H9 (cell line): ENCODE measurements around the gene DDX27. TPM values are rescaled to one million over a fixed set of nuclear protein-coding genes. Genes with fewer than 3 reads are reported as not detected.

Source experiments
- DNase-seq: peaks from one replicate; pipeline ENCODE4 v3.0.0-alpha.2; 2017
- H2AFZ ChIP-seq: one replicate; pipeline ENCODE4 v1.6.1; 2013; ENCODE audit warnings: mild to moderate bottlenecking, low read length, control low read depth, moderate library complexity
- H2AK5ac ChIP-seq: 2 replicates; pipeline ENCODE4 v1.6.1; 2013; ENCODE audit warnings: low read length, control low read depth, mixed read lengths; ENCODE audit not compliant: insufficient read length
- H2BK120ac ChIP-seq: one replicate; pipeline ENCODE4 v1.6.1; 2013; ENCODE audit warnings: low read depth, mild to moderate bottlenecking, low read length, control low read depth, inconsistent platforms; ENCODE audit not compliant: poor library complexity, severe bottlenecking
- H2BK12ac ChIP-seq: 2 replicates; pipeline ENCODE4 v1.6.1; 2013; ENCODE audit warnings: low read length, control low read depth, mixed read lengths, low read depth; ENCODE audit not compliant: insufficient read length
- H2BK15ac ChIP-seq: 2 replicates; pipeline ENCODE4 v1.6.1; 2013; ENCODE audit warnings: low read depth, low read length, control low read depth
- H2BK20ac ChIP-seq: one replicate; pipeline ENCODE4 v1.6.1; 2013; ENCODE audit warnings: low read depth, mild to moderate bottlenecking, low read length, control low read depth, inconsistent platforms; ENCODE audit not compliant: poor library complexity, severe bottlenecking
- H2BK5ac ChIP-seq: 2 replicates; pipeline ENCODE4 v1.6.1; 2013; ENCODE audit warnings: low read length, control low read depth, mixed read lengths; ENCODE audit not compliant: insufficient read length
- H3K14ac ChIP-seq: 2 replicates; pipeline ENCODE4 v1.6.1; 2013; ENCODE audit warnings: low read length, control low read depth; ENCODE audit not compliant: insufficient read depth
- H3K18ac ChIP-seq: 2 replicates; pipeline ENCODE4 v1.6.1; 2013; ENCODE audit warnings: low read depth, mild to moderate bottlenecking, mixed read lengths, low read length, control low read depth; ENCODE audit not compliant: insufficient read length
- H3K23ac ChIP-seq: 2 replicates; pipeline ENCODE4 v1.6.1; 2013; ENCODE audit warnings: low read length, control low read depth, mixed read lengths, low read depth; ENCODE audit not compliant: insufficient read length
- H3K23me2 ChIP-seq: 2 replicates; pipeline ENCODE4 v1.6.1; 2013; ENCODE audit warnings: low read depth, mild to moderate bottlenecking, mixed read lengths, low read length, control low read depth; ENCODE audit not compliant: insufficient read length, poor library complexity, severe bottlenecking
- H3K27ac ChIP-seq: 2 replicates; pipeline ENCODE4 v1.5.1; 2013; ENCODE audit warnings: low read length, control low read depth, mixed read lengths, low read depth; ENCODE audit not compliant: insufficient read length
- H3K27me3 ChIP-seq: 2 replicates; pipeline ENCODE4 v1.6.1; 2013; ENCODE audit warnings: low read length, control low read depth, inconsistent platforms; ENCODE audit not compliant: insufficient read depth
- H3K4ac ChIP-seq: 2 replicates; pipeline ENCODE4 v1.6.1; 2013; ENCODE audit warnings: low read depth, mild to moderate bottlenecking, control low read depth, inconsistent platforms, low read length, moderate library complexity
- H3K4me1 ChIP-seq: 2 replicates; pipeline ENCODE4 v1.6.1; 2013; ENCODE audit warnings: low read length, control low read depth, inconsistent platforms; ENCODE audit not compliant: insufficient read depth
- H3K4me2 ChIP-seq: 2 replicates; pipeline ENCODE4 v1.6.1; 2013; ENCODE audit warnings: low read length, control low read depth, mixed read lengths; ENCODE audit not compliant: insufficient read length, insufficient read depth
- H3K56ac ChIP-seq: 2 replicates; pipeline ENCODE4 v1.6.1; 2013; ENCODE audit warnings: low read depth, mild to moderate bottlenecking, mixed read lengths, low read length, control low read depth; ENCODE audit not compliant: insufficient read length
- H3K79me1 ChIP-seq: 2 replicates; pipeline ENCODE4 v1.6.1; 2013; ENCODE audit warnings: low read depth, mild to moderate bottlenecking, moderate library complexity, low read length, control low read depth, inconsistent platforms; ENCODE audit not compliant: insufficient read depth, poor library complexity, severe bottlenecking
- H3K79me2 ChIP-seq: 2 replicates; pipeline ENCODE4 v1.6.1; 2013; ENCODE audit warnings: low read length, control low read depth, inconsistent platforms; ENCODE audit not compliant: insufficient read depth
- H3K9ac ChIP-seq: 2 replicates; pipeline ENCODE4 v1.6.1; 2013; ENCODE audit warnings: low read length, control low read depth, mixed read lengths; ENCODE audit not compliant: insufficient read length; ENCODE audit errors: extremely low read depth
- H3K9me3 ChIP-seq: one replicate; pipeline ENCODE4 v1.6.1; 2013; ENCODE audit warnings: low read depth, low read length, inconsistent platforms; ENCODE audit not compliant: control insufficient read depth
- H3T11ph ChIP-seq: one replicate; pipeline ENCODE4 v1.6.1; 2013; ENCODE audit warnings: mild to moderate bottlenecking, low read length, control low read depth, inconsistent platforms
- H4K20me1 ChIP-seq: one replicate; pipeline ENCODE4 v1.6.1; 2013; ENCODE audit not compliant: control insufficient read depth, insufficient read length, insufficient read depth
- H4K5ac ChIP-seq: 2 replicates; pipeline ENCODE4 v1.6.1; 2013; ENCODE audit warnings: low read depth, mild to moderate bottlenecking, mixed read lengths, low read length, control low read depth; ENCODE audit not compliant: insufficient read length
- H4K8ac ChIP-seq: replicated peaks from 2 replicates; pipeline ENCODE4 v1.6.1; 2013; ENCODE audit warnings: low read length, control low read depth, mixed read lengths, low read depth; ENCODE audit not compliant: insufficient read length
- H4K91ac ChIP-seq: 2 replicates; pipeline ENCODE4 v1.6.1; 2013; ENCODE audit warnings: low read depth, mild to moderate bottlenecking, moderate library complexity, mixed read lengths, low read length, control low read depth; ENCODE audit not compliant: insufficient read length
- H3K27ac Mint-ChIP-seq, 3 experiments: 2 replicates in 2 of 3; 3 replicates in 1 of 3; pipeline ENCODE4 v1.8.0; 2020 to 2021; ENCODE audit warnings: mixed read lengths in 3 of 3, mild to moderate bottlenecking in 1 of 3, moderate library complexity in 1 of 3
- H3K27me3 Mint-ChIP-seq: 2 replicates; pipeline ENCODE4 v1.8.0; 2021; ENCODE audit warnings: low read depth, mild to moderate bottlenecking, moderate library complexity, mixed read lengths
- H3K36me3 Mint-ChIP-seq, 3 experiments: 2 replicates in 2 of 3; 3 replicates in 1 of 3; pipeline ENCODE4 v1.8.0; 2020 to 2021; ENCODE audit warnings: low read depth in 3 of 3, mixed read lengths in 3 of 3; ENCODE audit not compliant: insufficient read depth in 1 of 3
- H3K4me1 Mint-ChIP-seq, 2 experiments: 2 replicates each; pipeline ENCODE4 v1.8.0; 2020; ENCODE audit warnings: mixed read lengths in 2 of 2
- H3K4me3 Mint-ChIP-seq, 2 experiments: 2 replicates in 1 of 2; 3 replicates in 1 of 2; pipeline ENCODE4 v1.8.0; 2020 to 2021; ENCODE audit warnings: mild to moderate bottlenecking in 2 of 2, mixed read lengths in 2 of 2, moderate library complexity in 1 of 2
- H3K9me3 Mint-ChIP-seq, 2 experiments: 2 replicates in 1 of 2; 3 replicates in 1 of 2; pipeline ENCODE4 v1.8.0; 2020; ENCODE audit warnings: mild to moderate bottlenecking in 2 of 2, mixed read lengths in 2 of 2, moderate library complexity in 1 of 2
- CTCF ChIP-seq: fragments of 200-600 bp; sonication (generic); conservative IDR thresholded peaks from 3 replicates; pipeline ENCODE4 v1.8.0; 2021; ENCODE audit warnings: antibody characterized with exemption, mild to moderate bottlenecking
- WGBS: extraction: QIAGEN DNeasy Blood & Tissue Kit; methylation state at CpG from one replicate; pipeline ENCODE4 v1.1.7; 2013; ENCODE audit warnings: missing lambda C conversion rate, low lambda C conversion rate, mixed read lengths; ENCODE audit not compliant: insufficient read length; ENCODE audit errors: extremely low coverage; 5-methylcytosine and 5-hydroxymethylcytosine counted together
- total RNA-seq: library from RNA; stranded (reverse); gene quantifications from 2 replicates; pipeline ENCODE4 v1.2.1, GENCODE V29; 2021

The DDX27 gene
- total RNA-seq, 1 experiment from 2014 or later, result 46.9 TPM

- no peaks in the 10 kb centered on the region for H3K79me2 ChIP-seq
- no peak overlapping the region for H3K4ac ChIP-seq
- H4K5ac ChIP-seq, result no peak overlapping the region
- H2BK12ac ChIP-seq, result no peak overlapping the region
- H3K23me2 ChIP-seq, result no peaks in the 10 kb centered on the region
- no peak overlapping the region for H4K8ac ChIP-seq
- no peak overlapping the region for H4K91ac ChIP-seq
- no peaks in the 10 kb centered on the region for H3K27me3 ChIP-seq
- no peak overlapping the region for H3K9ac ChIP-seq
- no peak overlapping the region for H2BK15ac ChIP-seq
- H3K4me2 ChIP-seq, result no peak overlapping the region
- H2AK5ac ChIP-seq, result no peak overlapping the region
- no peaks in the 10 kb centered on the region for H3K9me3 ChIP-seq
- H3K18ac ChIP-seq, result no peak overlapping the region
- no peak overlapping the region for H2BK120ac ChIP-seq
- H3K9me3 Mint-ChIP-seq, result no peaks in the 10 kb centered on the region
- H3K4me3 Mint-ChIP-seq, result no peak overlapping the region
- H3K4me1 ChIP-seq, result no peaks in the 10 kb centered on the region
- TF ChIP-seq CTCF, result no peak
- H4K20me1 ChIP-seq, result no peaks in the 10 kb centered on the region
- H3K27me3 Mint-ChIP-seq, result no peaks in the 10 kb centered on the region
- no peak overlapping the region for H2BK5ac ChIP-seq
- peak overlapping the region in 1 of 3 experiments; percentile 50; a peak in 1 of 7 replicates for H3K27ac Mint-ChIP-seq
- H2BK20ac ChIP-seq, result no peak overlapping the region
- no peak for DNase-seq
- H3K56ac ChIP-seq, result no peak overlapping the region
- H3K79me1 ChIP-seq, result no peaks in the 10 kb centered on the region
- H3K27ac ChIP-seq, result no peak overlapping the region
- H3K14ac ChIP-seq, result no peak overlapping the region
- no peak overlapping the region for H3K23ac ChIP-seq
- no peak overlapping the region for H3T11ph ChIP-seq
- H2AFZ ChIP-seq, result no peak overlapping the region
- no CpG with 5 or more reads among the region's 10 CpGs for WGBS
- H3K4me1 Mint-ChIP-seq, result no peaks in the 10 kb centered on the region
- peaks cover 39 to 88% (median 75%) of the 10 kb centered on the region in 3 experiments; a peak in 6 of 7 replicates for H3K36me3 Mint-ChIP-seq
These were observed 14.0 kb downstream of the DDX27 start for GRCh38 chr20:49233226-49233625.
